Measurements from ENCODE around the gene EEF1AKMT4.
"Not testable (repeated sequence)": the region's sequence is repeated elsewhere in the genome, so short reads cannot be mapped to it uniquely, and the experiment has no call there.

Gene EEF1AKMT4

GRCh38 chr3:184261270-184261853 is 11.9 kb downstream of the EEF1AKMT4 start, which contains the start of gene CAMK2N2:
CAMK2N2 (minus strand) TSS chr3:184261553; CDS start chr3:184261285, 268 bp downstream.
- DNase-seq = peak; percentile 71

GRCh38 chr3:184261854-184262763 is 12.6 kb downstream of the EEF1AKMT4 start:
- DNase-seq = peak; percentile 42

GRCh38 chr3:184262764-184263179 is 13.3 kb downstream of the EEF1AKMT4 start:
- no peak for DNase-seq

GRCh38 chr3:184267249-184267648 is 17.8 kb downstream of the EEF1AKMT4 start:
- not testable (repeated sequence) for DNase-seq

GRCh38 chr3:184272269-184272668 is 22.8 kb downstream of the EEF1AKMT4 start:
- DNase-seq = no peak

GRCh38 chr3:184275381-184275701 is 25.9 kb downstream of the EEF1AKMT4 start:
- no peak for DNase-seq

GRCh38 chr3:184275961-184276910 is 26.8 kb downstream of the EEF1AKMT4 start, which contains the start of gene ECE2:
ECE2 (plus strand) TSS chr3:184276022; CDS start chr3:184276154, 132 bp downstream.
- no peak for DNase-seq

GRCh38 chr3:184277366-184277765 is 27.9 kb downstream of the EEF1AKMT4 start:
- DNase-seq = no peak

GRCh38 chr3:184282941-184283340 is 33.5 kb downstream of the EEF1AKMT4 start:
- DNase-seq = no peak

- no peak for DNase-seq
Measured at GRCh38 chr3:184283681-184284080, 34.2 kb downstream of the EEF1AKMT4 start.

- DNase-seq = no peak
Measured at GRCh38 chr3:184284696-184285095, 35.2 kb downstream of the EEF1AKMT4 start.

- peak; percentile 64 for DNase-seq
Measured at GRCh38 chr3:184289426-184289938, 40.0 kb downstream of the EEF1AKMT4 start.

GRCh38 chr3:184290331-184290730 is 40.9 kb downstream of the EEF1AKMT4 start:
- no peak for DNase-seq

GRCh38 chr3:184291044-184291737 is 41.7 kb downstream of the EEF1AKMT4 start:
- DNase-seq = no peak

GRCh38 chr3:184291738-184292445 is 42.4 kb downstream of the EEF1AKMT4 start:
- no peak for DNase-seq

GRCh38 chr3:184295771-184296170 is 46.3 kb downstream of the EEF1AKMT4 start:
- DNase-seq = no peak

GRCh38 chr3:184296616-184297015 is 47.1 kb downstream of the EEF1AKMT4 start:
- DNase-seq = no peak

- peak; percentile 95 for DNase-seq
Measured at GRCh38 chr3:184298759-184299487, 49.5 kb downstream of the EEF1AKMT4 start, which contains the start of gene PSMD2. PSMD2 (plus strand) TSS chr3:184299241; CDS start chr3:184299267, 26 bp downstream.

- no peak for DNase-seq
Measured at GRCh38 chr3:184299488-184300377, 50.3 kb downstream of the EEF1AKMT4 start.

- no peak for DNase-seq
Measured at GRCh38 chr3:184300378-184300720, 50.9 kb downstream of the EEF1AKMT4 start.

All from activated CD4-positive, CD25-positive, alpha-beta regulatory T cell treated with anti-CD3 and anti-CD28 coated beads, Interleukin-2, amount 50 U/mL, for 72 hours (primary cell).